Measurements from ENCODE around the gene TBXA2R.
"Not testable (repeated sequence)": the region's sequence is repeated elsewhere in the genome, so short reads cannot be mapped to it uniquely, and the experiment has no call there.

TBXA2R gene

DNA sequence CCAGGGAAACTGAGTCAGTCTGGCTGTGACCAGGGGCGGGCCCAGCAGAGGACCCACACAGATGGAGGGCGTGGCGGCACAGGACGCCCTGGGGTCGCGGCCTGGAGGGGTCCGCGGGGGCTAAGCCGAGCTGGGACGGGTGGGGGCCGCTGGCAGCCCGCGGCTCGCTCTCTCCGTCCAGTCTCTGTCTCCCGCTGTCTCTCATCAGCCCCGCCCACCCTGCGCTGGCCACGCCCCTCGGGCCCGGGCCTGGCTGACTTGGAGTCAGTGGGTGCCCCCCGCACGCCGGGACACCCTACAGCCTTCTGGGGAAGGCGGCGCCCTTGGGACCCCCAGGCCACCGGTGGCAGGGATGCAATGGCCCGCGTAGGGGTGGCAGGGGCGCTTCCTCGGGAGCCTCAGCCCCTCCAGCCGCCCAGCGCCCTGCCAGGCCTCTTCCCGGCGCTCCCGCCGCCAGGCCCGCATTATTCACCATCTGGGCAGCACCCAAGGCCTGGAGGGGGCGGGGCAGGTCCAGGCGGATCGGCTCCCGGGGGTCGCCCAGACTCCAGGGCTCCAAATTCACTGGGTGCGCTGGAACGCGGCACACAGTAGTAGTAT lies at the start of gene TBXA2R:
Gene TBXA2R (minus strand): TSS at position 186 of the 600 bp plus-strand sequence. CDS start 6,241 bp downstream, outside the sequence.
- peak; percentile 65 for DNase-seq

DNA sequence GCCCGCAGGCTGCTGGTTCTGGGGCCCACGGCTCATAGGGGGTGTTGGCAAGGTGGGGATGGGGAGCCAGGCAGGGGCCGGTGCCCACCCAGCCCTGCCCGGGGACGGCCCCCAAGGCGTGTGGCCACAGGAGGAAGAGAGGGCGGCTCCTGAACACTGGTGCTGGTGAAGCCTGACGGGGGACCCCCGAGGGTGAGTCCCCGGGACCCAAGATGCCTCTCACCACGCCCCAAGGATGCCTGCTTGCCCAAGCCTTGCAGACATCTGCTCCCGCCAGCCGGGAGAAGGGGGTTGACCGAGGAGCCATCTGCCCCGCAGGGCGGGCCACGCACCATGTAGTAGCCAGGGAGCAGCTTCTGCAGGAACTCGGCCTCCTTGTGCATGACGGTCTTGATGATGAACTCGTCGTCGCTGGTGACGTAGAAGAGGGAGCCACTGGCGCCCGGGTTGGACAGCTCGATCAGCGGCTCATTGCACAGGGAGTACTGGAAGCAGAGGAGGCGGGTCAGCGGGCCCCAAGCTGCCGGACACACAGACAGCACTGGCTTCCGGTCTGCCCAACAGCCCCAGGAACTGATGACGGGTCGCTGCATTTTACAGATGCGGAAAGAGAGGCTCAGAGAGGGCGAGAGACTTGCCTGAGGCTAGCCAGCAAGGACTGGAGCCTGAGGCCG lies 49.5 kb upstream of the TBXA2R start:
- DNase-seq, result no peak

DNA sequence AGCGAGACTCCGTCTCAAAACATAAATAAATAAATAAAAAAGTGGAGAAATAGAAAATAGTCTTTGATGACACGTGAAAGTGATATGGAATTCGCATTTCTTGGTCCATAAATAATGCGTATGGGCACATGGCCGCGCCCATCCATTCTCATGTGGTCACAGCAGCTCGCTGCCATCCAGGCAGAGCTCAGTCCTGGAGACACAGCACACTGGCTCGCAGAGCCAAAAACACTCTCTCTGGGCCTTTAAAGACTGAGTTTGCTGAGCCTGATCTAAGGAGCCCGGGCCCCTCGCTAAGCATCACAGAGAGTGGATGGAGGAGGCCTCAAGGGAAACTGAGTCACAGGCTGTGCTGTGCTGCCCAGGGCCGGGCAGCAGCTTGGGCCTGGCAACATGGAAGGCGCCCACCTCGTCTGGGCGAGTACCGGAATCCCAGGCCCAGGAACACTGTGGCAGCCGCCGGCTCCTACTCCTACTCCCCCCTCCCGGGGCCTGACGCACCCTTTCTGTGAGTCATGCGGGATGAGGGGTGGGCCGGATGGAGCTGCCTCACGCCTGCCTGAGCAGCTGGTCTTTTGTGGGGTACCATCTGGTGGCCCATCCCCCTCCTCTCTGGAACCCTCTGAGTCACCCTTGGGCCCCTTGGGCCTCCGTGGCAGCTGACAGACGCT lies 48.9 kb upstream of the TBXA2R start:
- no peak for DNase-seq

- peak; percentile 37 for DNase-seq
These were observed 47.3 kb upstream of the TBXA2R start for GRCh38 chr19:3653865-3654513.

- DNase-seq, result no peak
These were observed 46.6 kb upstream of the TBXA2R start for GRCh38 chr19:3653081-3653795.

- DNase-seq, result no peak
These were observed 45.7 kb upstream of the TBXA2R start for GRCh38 chr19:3652422-3652821.

- DNase-seq, result no peak
These were observed 45.0 kb upstream of the TBXA2R start for GRCh38 chr19:3651684-3652083.

- no peak for DNase-seq
These were observed 43.2 kb upstream of the TBXA2R start for GRCh38 chr19:3649888-3650287.

DNA sequence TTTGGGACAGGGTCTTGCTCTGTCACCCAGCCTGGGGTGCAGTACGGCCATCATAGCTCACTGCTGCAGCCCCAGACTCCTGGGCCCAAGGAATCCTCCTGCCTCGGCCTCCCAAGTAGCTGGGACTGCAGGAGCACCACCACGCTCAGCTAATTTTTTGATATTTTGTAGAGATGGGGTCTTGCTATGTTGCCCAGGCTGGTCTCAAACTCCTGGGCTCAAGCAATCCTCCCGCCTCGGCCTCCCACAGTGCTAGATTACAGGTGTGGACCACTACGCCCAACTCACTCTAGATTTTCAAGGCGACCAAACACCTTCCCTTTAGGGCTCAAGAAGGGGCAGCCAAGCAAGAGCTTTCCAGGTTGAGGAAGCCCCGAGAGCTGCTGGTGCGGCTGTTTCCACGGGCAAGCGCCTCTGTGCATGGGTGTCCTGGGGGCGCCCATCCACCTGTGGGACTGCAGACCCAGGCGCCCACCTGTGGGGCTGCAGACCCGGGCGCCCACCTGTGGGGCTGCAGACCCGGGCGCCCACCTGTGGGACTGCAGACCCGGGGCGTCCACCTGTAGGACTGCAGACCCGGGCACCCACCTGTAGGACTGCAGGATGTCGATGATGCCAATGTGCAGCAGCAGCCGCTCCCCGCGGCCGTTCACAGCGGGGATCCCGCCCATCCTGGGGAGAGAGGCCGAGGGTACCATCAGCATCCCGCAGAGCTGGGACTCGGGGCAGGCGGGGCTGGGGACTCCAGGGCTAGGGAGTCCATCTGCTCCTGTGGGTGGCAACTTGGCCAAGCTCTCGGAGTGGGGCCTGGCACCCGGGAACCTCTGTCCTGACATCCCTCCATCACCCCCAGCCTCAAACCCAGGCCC lies 41.6 kb upstream of the TBXA2R start:
- DNase-seq, result no peak

GRCh38 chr19:3647102-3647501 lies 40.4 kb upstream of the TBXA2R start:
- not testable (repeated sequence) for DNase-seq

GRCh38 chr19:3646336-3647092 lies 39.8 kb upstream of the TBXA2R start:
- DNase-seq, result no peak

DNA sequence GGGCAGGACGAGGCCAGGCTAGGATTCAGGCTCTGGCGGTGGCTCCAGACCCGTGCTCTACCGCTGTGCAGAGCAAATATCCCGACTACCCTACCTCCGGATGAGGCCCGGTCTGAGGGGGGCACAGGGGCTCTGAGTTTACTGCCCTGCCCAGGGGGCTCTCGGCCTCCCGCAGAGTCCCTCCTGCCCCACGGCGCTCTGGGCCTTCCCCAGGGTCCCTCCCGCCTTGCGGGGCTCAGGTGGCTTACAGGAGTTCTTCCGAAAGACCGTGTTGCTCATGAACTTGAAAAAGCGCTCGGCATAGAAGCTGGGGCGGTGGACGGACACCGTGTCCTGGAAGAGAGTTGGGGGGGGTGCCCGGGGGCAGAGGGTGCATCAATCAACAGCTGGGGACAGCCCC lies 39.1 kb upstream of the TBXA2R start:
- no peak for DNase-seq

- no peak for DNase-seq
These were observed 38.4 kb upstream of the TBXA2R start for GRCh38 chr19:3645067-3645396.

- no peak for DNase-seq
These were observed 37.8 kb upstream of the TBXA2R start for GRCh38 chr19:3644351-3645066.

GRCh38 chr19:3643674-3644313 lies 37.1 kb upstream of the TBXA2R start:
- no peak for DNase-seq

DNA sequence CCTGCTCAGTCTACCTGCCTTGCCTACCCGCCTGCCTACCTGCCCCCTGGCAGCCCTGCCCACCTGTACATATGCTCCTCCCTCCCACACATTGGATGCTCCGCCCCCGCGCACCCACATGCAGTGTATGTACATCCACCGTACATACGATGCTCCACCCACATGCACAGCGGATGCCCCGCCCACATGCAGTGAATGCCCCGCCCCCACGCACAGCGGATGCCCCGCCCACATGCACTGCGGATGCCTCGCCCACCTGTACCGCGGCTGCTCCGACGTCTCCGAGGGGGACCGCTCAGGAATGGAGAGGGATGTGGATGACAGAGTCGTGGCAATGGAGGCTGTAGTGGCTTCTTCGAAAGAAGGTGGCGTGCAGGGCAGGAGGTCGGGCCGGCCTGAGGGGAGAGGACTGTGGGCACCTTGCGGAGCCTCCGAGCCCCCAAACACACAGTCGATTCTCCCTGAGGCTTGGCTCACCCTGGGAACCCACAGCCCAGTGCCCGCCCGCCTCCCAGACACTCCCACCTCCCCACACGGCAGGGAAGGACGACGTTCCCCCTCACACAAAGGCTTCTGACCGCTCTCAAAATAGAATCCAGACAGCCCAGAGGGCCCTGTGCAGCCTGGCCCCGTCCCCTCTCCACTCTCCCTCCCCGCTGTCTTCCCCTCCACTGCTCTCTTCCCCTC lies 36.5 kb upstream of the TBXA2R start:
- DNase-seq, result peak; percentile 30

GRCh38 chr19:3642296-3642695 lies 35.6 kb upstream of the TBXA2R start:
- DNase-seq, result no peak

- no peak for DNase-seq
These were observed 35.0 kb upstream of the TBXA2R start for GRCh38 chr19:3641515-3642269.

DNA sequence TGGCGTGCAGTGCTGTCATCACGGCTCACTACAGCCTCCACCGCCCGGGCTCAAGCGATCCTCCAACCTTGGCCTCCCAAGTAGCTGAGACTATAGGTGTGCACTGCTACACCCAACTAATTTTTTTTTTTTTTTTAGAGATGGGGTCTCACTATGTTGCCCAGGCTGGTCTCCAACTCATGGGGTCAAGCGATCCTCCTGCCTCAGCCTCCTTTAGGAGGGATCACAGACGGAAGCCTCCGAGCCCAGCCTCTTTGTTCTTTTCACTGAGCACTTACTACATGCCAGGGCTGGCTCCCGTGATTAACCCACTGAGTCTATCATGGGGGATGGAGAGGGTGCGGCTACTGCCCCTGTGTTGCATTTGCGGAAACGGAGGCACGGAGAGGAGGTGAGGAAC lies 32.8 kb upstream of the TBXA2R start:
- no peak for DNase-seq
